ENCODE data around the gene JARID2.
A peak's percentile ranks its signal among the peaks of the same experiment; 100 is the strongest.

The JARID2 gene

GRCh38 chr6:15376900-15377487 is 131.1 kb downstream of the JARID2 start:
- DNase-seq (ENCODE audit: low spot score): no peak

GRCh38 chr6:15378272-15378671 is 132.4 kb downstream of the JARID2 start:
- no peak for DNase-seq (ENCODE audit: low spot score)

- no peak for DNase-seq (ENCODE audit: low spot score)
These were observed 133.0 kb downstream of the JARID2 start for GRCh38 chr6:15378866-15379265.

GRCh38 chr6:15380351-15380750 is 134.5 kb downstream of the JARID2 start:
- DNase-seq (ENCODE audit: low spot score): no peak

GRCh38 chr6:15382089-15382488 is 136.2 kb downstream of the JARID2 start:
- no peak for DNase-seq (ENCODE audit: low spot score)

- DNase-seq (ENCODE audit: low spot score): no peak
These were observed 136.8 kb downstream of the JARID2 start for GRCh38 chr6:15382712-15383111.

- no peak for DNase-seq (ENCODE audit: low spot score)
These were observed 139.0 kb downstream of the JARID2 start for GRCh38 chr6:15384901-15385300.

GRCh38 chr6:15385521-15385920 is 139.7 kb downstream of the JARID2 start:
- DNase-seq (ENCODE audit: low spot score): no peak

GRCh38 chr6:15386110-15386755 is 140.4 kb downstream of the JARID2 start:
- DNase-seq (ENCODE audit: low spot score): no peak

GRCh38 chr6:15386756-15387112 is 140.9 kb downstream of the JARID2 start:
- DNase-seq (ENCODE audit: low spot score): no peak

- no peak for DNase-seq (ENCODE audit: low spot score)
These were observed 141.2 kb downstream of the JARID2 start for GRCh38 chr6:15387118-15387517.

- no peak for DNase-seq (ENCODE audit: low spot score)
These were observed 143.4 kb downstream of the JARID2 start for GRCh38 chr6:15389084-15389764.

- DNase-seq (ENCODE audit: low spot score): peak; percentile 70
These were observed 144.2 kb downstream of the JARID2 start for GRCh38 chr6:15389765-15390723.

- DNase-seq (ENCODE audit: low spot score): no peak
These were observed 145.6 kb downstream of the JARID2 start for GRCh38 chr6:15391500-15391899.

GRCh38 chr6:15392182-15392581 is 146.3 kb downstream of the JARID2 start:
- no peak for DNase-seq (ENCODE audit: low spot score)

- no peak for DNase-seq (ENCODE audit: low spot score)
These were observed 147.7 kb downstream of the JARID2 start for GRCh38 chr6:15393605-15394004.

GRCh38 chr6:15395087-15395486 is 149.2 kb downstream of the JARID2 start:
- DNase-seq (ENCODE audit: low spot score): no peak

- DNase-seq (ENCODE audit: low spot score): no peak
These were observed 150.9 kb downstream of the JARID2 start for GRCh38 chr6:15396808-15397207.

GRCh38 chr6:15398633-15399275 is 152.9 kb downstream of the JARID2 start:
- no peak for DNase-seq (ENCODE audit: low spot score)

GRCh38 chr6:15399641-15400470 is 154.0 kb downstream of the JARID2 start:
- DNase-seq (ENCODE audit: low spot score): peak; percentile 58

GRCh38 chr6:15400572-15401004 is 154.7 kb downstream of the JARID2 start:
- no peak for DNase-seq (ENCODE audit: low spot score)

Data from ecto neural progenitor cell (in vitro differentiated cells).